Muscle of leg (tissue), 11 donors: ENCODE measurements around the gene EOMES. TPM values are rescaled to one million over a fixed set of nuclear protein-coding genes. Genes with fewer than 3 reads are reported as not detected.
A peak's percentile ranks its signal among the peaks of the same experiment; 100 is the strongest.

Experiments used
- DNase-seq: peaks from one replicate; pipeline ENCODE4 v3.0.0; 2013
- H3K27ac ChIP-seq: one replicate; pipeline ENCODE4 v1.5.1; 2013; ENCODE audit warnings: mild to moderate bottlenecking, low read length, control low read depth
- H3K27me3 ChIP-seq: one replicate; pipeline ENCODE4 v1.6.1; 2013; ENCODE audit warnings: low read length; ENCODE audit not compliant: control insufficient read depth, insufficient read depth
- H3K36me3 ChIP-seq: one replicate; pipeline ENCODE4 v1.6.1; 2013; ENCODE audit warnings: low read length; ENCODE audit not compliant: control insufficient read depth, insufficient read depth
- H3K4me1 ChIP-seq: one replicate; pipeline ENCODE4 v1.6.1; 2013; ENCODE audit warnings: low read length; ENCODE audit not compliant: control insufficient read depth, insufficient read depth
- H3K4me3 ChIP-seq: one replicate; pipeline ENCODE4 v1.5.1; 2013; ENCODE audit warnings: low read length, control low read depth
- H3K9me3 ChIP-seq: replicated peaks from 2 replicates; pipeline ENCODE4 v1.6.1; 2013; ENCODE audit warnings: low read depth, low read length; ENCODE audit not compliant: control insufficient read depth
- WGBS: methylation state at CpG from one replicate; pipeline ENCODE4 v1.1.5; 2013; ENCODE audit warnings: missing lambda C conversion rate; ENCODE audit not compliant: insufficient coverage; 5-methylcytosine and 5-hydroxymethylcytosine counted together
- polyA plus RNA-seq, 8 donors: library from polyadenylated mRNA; unstranded; fragments of 120-200 nt; gene quantifications; one replicate each; pipeline versions ENCODE4 v1.2.1 to v1.2.3, GENCODE V29; 2013; ENCODE audit warnings: inconsistent platforms in 1 of 8, low replicate concordance in 1 of 8; ENCODE audit not compliant: insufficient read length in 8 of 8, insufficient read depth in 1 of 8
- total RNA-seq: library from RNA; stranded (reverse); fragments of 120-200 nt; gene quantifications from one replicate; pipeline ENCODE4 v1.2.4, GENCODE V29; 2013

The EOMES gene
- total and polyA plus RNA-seq, 9 donors: 0.06 to 0.37 (median 0.18) TPM

- WGBS: under 1% methylated on average over 15 of the region's 25 CpGs
- H3K27ac ChIP-seq: no peak overlapping the region
Measured at GRCh38 chr3:27713435-27714145, 8.5 kb downstream of the EOMES start.

GRCh38 chr3:27713078-27713423 is 9.1 kb downstream of the EOMES start:
- Histone ChIP-seq H3K4me1 (peaks cover 30% of the 10 kb centered on the region), H3K36me3 (no peaks in the 10 kb centered on the region), H3K27ac (no peak overlapping the region), H3K4me3 (peak overlapping the region; percentile 52), H3K27me3 (peaks cover 63% of the 10 kb centered on the region), H3K9me3 (no peaks in the 10 kb centered on the region)
- DNase-seq: peak; percentile 37
- WGBS: 2% methylated on average over 7 of the region's 18 CpGs

More at GRCh38 chr3:27713435-27714145, 8.5 kb downstream of the EOMES start:
- Histone ChIP-seq H3K9me3 (no peaks in the 10 kb centered on the region), H3K4me1 (peaks cover 30% of the 10 kb centered on the region), H3K27me3 (peaks cover 65% of the 10 kb centered on the region), H3K36me3 (no peaks in the 10 kb centered on the region), H3K4me3 (peak overlapping the region; percentile 52)
- peak; percentile 25 for DNase-seq

- H3K27me3 ChIP-seq: peaks cover 59% of the 10 kb centered on the region
- no peaks in the 10 kb centered on the region for H3K36me3 ChIP-seq
- peak; percentile 87 for DNase-seq
- H3K4me3 ChIP-seq: peak overlapping the region; percentile 52
- no peak overlapping the region for H3K27ac ChIP-seq
- 1% methylated on average over 25 of the region's 49 CpGs for WGBS
- H3K9me3 ChIP-seq: no peaks in the 10 kb centered on the region
- H3K4me1 ChIP-seq: peaks cover 30% of the 10 kb centered on the region
Measured at GRCh38 chr3:27712136-27713077, 9.7 kb downstream of the EOMES start.

- DNase-seq: no peak
- H3K27ac ChIP-seq: no peak overlapping the region
- no CpG with 5 or more reads among the region's 4 CpGs for WGBS
- H3K36me3 ChIP-seq: no peaks in the 10 kb centered on the region
- H3K4me1 ChIP-seq: peaks cover 9% of the 10 kb centered on the region
- H3K4me3 ChIP-seq: no peak overlapping the region
- H3K9me3 ChIP-seq: no peaks in the 10 kb centered on the region
- peaks cover 23% of the 10 kb centered on the region for H3K27me3 ChIP-seq
Measured at GRCh38 chr3:27708250-27708649, 13.9 kb downstream of the EOMES start.

- no peak for DNase-seq
- H3K36me3 ChIP-seq: no peaks in the 10 kb centered on the region
- H3K4me1 ChIP-seq: no peaks in the 10 kb centered on the region
- no peak overlapping the region for H3K4me3 ChIP-seq
- no peak overlapping the region for H3K27ac ChIP-seq
- peaks cover 2% of the 10 kb centered on the region for H3K9me3 ChIP-seq
- H3K27me3 ChIP-seq: no peaks in the 10 kb centered on the region
- WGBS: 72% methylated on average over 2 of the region's 3 CpGs
Measured at GRCh38 chr3:27699067-27699466, 23.1 kb downstream of the EOMES start.

- Histone ChIP-seq H3K9me3 (peaks cover 2% of the 10 kb centered on the region), H3K36me3 (no peaks in the 10 kb centered on the region), H3K4me3 (no peak overlapping the region), H3K27ac (no peak overlapping the region), H3K4me1 (no peaks in the 10 kb centered on the region), H3K27me3 (no peaks in the 10 kb centered on the region)
- no peak for DNase-seq
- no CpG with 5 or more reads among the region's 1 CpG for WGBS
Measured at GRCh38 chr3:27696906-27697305, 25.2 kb downstream of the EOMES start.

GRCh38 chr3:27695636-27696035 is 26.5 kb downstream of the EOMES start:
- peaks cover 2% of the 10 kb centered on the region for H3K9me3 ChIP-seq
- H3K4me1 ChIP-seq: no peaks in the 10 kb centered on the region
- DNase-seq: no peak
- H3K4me3 ChIP-seq: no peak overlapping the region
- H3K27me3 ChIP-seq: no peaks in the 10 kb centered on the region
- H3K27ac ChIP-seq: no peak overlapping the region
- no CpG with 5 or more reads among the region's 2 CpGs for WGBS
- H3K36me3 ChIP-seq: no peaks in the 10 kb centered on the region

- WGBS: 76% methylated on average over 3 of the region's 5 CpGs
- DNase-seq: no peak
Measured at GRCh38 chr3:27688053-27688452, 34.1 kb downstream of the EOMES start.

GRCh38 chr3:27686642-27687041 is 35.5 kb downstream of the EOMES start:
- Histone ChIP-seq H3K36me3 (no peaks in the 10 kb centered on the region), H3K4me1 (no peaks in the 10 kb centered on the region), H3K9me3 (no peaks in the 10 kb centered on the region), H3K4me3 (no peak overlapping the region), H3K27ac (no peak overlapping the region), H3K27me3 (no peaks in the 10 kb centered on the region)
- no peak for DNase-seq
- no CpG with 5 or more reads among the region's 1 CpG for WGBS

More at GRCh38 chr3:27688053-27688452, 34.1 kb downstream of the EOMES start:
- H3K36me3 ChIP-seq: no peaks in the 10 kb centered on the region
- H3K9me3 ChIP-seq: no peaks in the 10 kb centered on the region
- H3K4me3 ChIP-seq: no peak overlapping the region
- no peaks in the 10 kb centered on the region for H3K4me1 ChIP-seq
- no peaks in the 10 kb centered on the region for H3K27me3 ChIP-seq
- H3K27ac ChIP-seq: no peak overlapping the region

- no peaks in the 10 kb centered on the region for H3K9me3 ChIP-seq
- 100% methylated on average over 1 of the region's 1 CpG for WGBS
- no peak for DNase-seq
- no peak overlapping the region for H3K27ac ChIP-seq
- no peaks in the 10 kb centered on the region for H3K27me3 ChIP-seq
- H3K4me1 ChIP-seq: no peaks in the 10 kb centered on the region
- H3K36me3 ChIP-seq: no peaks in the 10 kb centered on the region
- H3K4me3 ChIP-seq: no peak overlapping the region
Measured at GRCh38 chr3:27685474-27685873, 36.6 kb downstream of the EOMES start.
